ENCODE data around the gene GRIA1.

The GRIA1 gene

GRCh38 chr5:153753645-153754432 lies 263.4 kb downstream of the GRIA1 start:
- DNase-seq (ENCODE audit: low read depth): no peak
- no peak for TF ChIP-seq CTCF (IDR thresholded peaks at IDR 0.05; ENCODE audit: control insufficient read depth, insufficient read depth, low read depth, low read length, missing control alignments)
- H3K4me3 ChIP-seq (ENCODE audit: control insufficient read depth, low read depth, low read length): no peak overlapping the region

GRCh38 chr5:153755913-153756500 lies 265.5 kb downstream of the GRIA1 start:
- no peak for DNase-seq (ENCODE audit: low read depth)
- TF ChIP-seq CTCF (IDR thresholded peaks at IDR 0.05; ENCODE audit: control insufficient read depth, insufficient read depth, low read depth, low read length, missing control alignments): no peak
- H3K4me3 ChIP-seq (ENCODE audit: control insufficient read depth, low read depth, low read length): no peak overlapping the region

- no peak overlapping the region for H3K4me3 ChIP-seq (ENCODE audit: control insufficient read depth, low read depth, low read length)
- peak; percentile 28 for TF ChIP-seq CTCF (IDR thresholded peaks at IDR 0.05; ENCODE audit: control insufficient read depth, insufficient read depth, low read depth, low read length, missing control alignments)
- no peak for DNase-seq (ENCODE audit: low read depth)
These were observed 266.1 kb downstream of the GRIA1 start for GRCh38 chr5:153756540-153756939.

GRCh38 chr5:153765987-153766386 lies 275.5 kb downstream of the GRIA1 start:
- DNase-seq (ENCODE audit: low read depth): no peak
- no peak for TF ChIP-seq CTCF (IDR thresholded peaks at IDR 0.05; ENCODE audit: control insufficient read depth, insufficient read depth, low read depth, low read length, missing control alignments)
- H3K4me3 ChIP-seq (ENCODE audit: control insufficient read depth, low read depth, low read length): no peak overlapping the region

GRCh38 chr5:153767221-153768188 lies 277.0 kb downstream of the GRIA1 start:
- H3K4me3 ChIP-seq (ENCODE audit: control insufficient read depth, low read depth, low read length): no peak overlapping the region
- no peak for DNase-seq (ENCODE audit: low read depth)
- TF ChIP-seq CTCF (IDR thresholded peaks at IDR 0.05; ENCODE audit: control insufficient read depth, insufficient read depth, low read depth, low read length, missing control alignments): no peak

GRCh38 chr5:153770066-153770465 lies 279.6 kb downstream of the GRIA1 start:
- TF ChIP-seq CTCF (IDR thresholded peaks at IDR 0.05; ENCODE audit: control insufficient read depth, insufficient read depth, low read depth, low read length, missing control alignments): no peak
- no peak for DNase-seq (ENCODE audit: low read depth)
- no peak overlapping the region for H3K4me3 ChIP-seq (ENCODE audit: control insufficient read depth, low read depth, low read length)
